Activated T-cell treated with anti-CD3 and anti-CD28 coated beads, Interleukin-2, amount 50 U/mL, for 1 hour (primary cell): ENCODE measurements around the gene DNAJC7.

Source experiments
- DNase-seq: peaks from one replicate; pipeline ENCODE4 v3.0.0-alpha.2; 2020

DNAJC7 gene

DNA sequence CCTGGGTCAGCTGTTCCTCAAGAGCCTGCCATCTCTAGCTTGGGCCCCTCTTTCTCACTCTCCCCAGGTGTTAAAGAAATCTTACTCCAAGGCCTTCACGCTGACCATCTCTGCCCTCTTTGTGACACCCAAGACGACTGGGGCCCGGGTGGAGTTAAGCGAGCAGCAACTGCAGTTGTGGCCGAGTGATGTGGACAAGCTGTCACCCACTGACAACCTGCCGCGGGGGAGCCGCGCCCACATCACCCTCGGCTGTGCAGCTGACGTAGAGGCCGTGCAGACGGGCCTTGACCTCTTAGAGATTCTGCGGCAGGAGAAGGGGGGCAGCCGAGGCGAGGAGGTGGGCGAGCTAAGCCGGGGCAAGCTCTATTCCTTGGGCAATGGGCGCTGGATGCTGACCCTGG is 43.8 kb downstream of the DNAJC7 start:
- DNase-seq: no peak

DNA sequence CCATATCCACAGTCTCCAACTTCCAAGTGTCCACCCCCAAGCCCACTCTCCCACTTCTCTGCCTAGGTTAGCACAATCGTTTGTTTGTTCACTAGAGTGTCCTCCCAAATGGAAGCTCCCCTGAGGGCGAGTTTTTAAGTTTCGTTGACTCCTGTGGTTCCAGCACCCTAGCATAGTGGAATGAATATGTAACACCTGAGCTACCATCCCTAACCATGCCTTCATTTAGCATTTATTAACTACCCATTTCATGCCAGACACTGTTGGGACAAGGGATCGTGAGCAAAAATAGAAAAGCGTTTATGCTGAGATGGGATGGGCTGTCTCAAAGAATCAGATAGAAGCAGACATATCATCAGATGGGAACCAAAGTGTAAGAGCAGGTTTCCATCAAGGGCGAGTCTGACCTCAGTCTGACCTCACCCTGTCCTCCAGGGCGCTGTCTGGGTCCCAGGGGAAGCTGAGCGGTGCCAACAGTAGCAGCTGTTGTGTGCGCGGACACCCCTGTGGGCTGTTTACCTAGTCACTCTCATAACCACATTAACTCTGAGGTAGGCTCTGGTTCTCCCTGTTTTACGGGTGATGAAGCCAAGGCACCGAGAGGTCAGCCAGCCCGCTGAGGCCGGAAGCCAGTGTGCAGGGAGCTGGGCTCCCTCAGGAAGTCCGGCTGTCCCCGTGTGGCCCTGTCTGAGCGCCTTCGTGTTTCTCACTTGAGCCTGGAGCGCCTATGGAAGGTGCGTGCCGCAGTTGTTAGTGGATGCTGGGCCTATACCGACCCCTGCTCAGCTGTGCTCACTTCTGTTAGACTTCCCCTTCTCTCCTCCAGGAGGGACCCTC is 44.5 kb downstream of the DNAJC7 start:
- DNase-seq: no peak

DNA sequence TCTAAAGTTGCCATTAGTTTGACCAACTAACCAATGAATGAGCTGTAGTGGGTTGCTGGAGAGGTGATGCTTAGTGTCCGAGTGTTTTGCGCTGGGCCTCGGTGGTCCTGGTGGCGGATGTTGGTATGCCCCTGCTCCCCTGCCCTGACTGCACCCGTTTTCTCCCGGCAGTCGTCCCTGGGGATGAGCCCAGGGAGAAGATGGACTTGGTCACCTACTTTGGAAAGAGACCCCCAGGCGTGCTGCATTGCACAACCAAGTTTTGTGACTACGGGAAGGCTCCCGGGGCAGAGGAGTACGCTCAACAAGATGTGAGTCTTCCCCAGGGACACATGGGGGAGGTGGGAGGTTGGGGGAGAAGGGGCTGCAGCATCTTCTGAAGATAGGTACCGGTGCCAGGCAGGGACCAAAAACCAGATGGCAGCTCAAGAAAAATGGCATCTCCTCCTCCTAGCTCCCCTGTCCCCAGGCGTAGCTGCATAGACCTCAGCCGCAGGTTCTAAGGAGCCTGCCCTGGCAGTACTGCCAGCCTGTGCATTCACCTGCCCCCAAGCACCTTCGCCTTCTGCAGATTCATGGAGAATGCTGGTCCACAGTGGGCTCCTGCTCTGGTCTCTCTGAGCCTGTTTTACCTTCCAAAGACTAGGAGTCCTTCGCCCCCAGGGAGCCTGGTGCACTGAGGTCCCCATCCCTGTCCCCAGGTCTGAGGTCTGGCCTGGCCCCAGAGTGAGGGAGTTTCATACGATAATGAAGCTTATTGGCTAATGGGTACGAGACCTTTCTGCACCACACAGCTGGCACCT is 45.3 kb downstream of the DNAJC7 start:
- no peak for DNase-seq

DNA sequence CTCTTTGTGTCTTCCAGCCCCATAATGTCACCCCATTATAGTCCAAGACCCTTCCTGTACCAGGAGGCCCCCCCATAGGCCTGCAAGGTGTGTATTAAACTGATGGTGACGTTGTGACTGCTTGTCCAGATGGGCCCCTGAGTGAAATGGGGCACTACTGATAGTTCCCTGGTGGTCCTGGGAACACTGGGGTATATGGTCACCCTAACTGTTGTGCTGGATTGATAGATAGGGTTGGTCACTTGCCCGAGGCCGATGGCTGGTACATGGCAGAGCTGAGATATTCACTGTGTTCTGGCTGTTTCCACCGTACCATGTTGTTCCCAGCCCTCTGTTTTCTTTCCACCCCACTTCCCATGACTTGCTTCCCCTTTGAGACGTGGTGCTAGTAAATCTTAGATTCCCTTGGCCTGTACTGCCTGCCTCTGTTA is 46.3 kb downstream of the DNAJC7 start:
- DNase-seq: no peak

DNA sequence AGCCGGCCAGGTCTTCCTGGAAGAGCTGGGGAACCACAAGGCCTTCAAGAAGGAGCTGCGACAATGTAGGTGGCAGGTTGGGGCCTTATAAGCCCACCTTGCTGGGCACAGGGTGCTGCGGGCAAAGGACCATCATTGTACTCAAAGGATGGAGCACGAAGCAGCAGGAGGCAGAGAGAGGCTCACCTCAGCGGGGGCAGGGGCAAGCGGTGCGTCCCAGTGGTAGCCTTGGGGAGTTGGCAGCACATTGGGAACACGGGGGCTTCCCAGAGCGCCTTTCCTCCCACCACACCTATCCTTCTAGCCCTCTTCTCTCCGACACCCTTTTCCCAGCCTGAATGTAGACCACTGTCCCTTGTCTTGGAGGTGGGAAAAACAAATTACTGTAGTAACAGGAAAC is 48.6 kb downstream of the DNAJC7 start:
- no peak for DNase-seq

DNA sequence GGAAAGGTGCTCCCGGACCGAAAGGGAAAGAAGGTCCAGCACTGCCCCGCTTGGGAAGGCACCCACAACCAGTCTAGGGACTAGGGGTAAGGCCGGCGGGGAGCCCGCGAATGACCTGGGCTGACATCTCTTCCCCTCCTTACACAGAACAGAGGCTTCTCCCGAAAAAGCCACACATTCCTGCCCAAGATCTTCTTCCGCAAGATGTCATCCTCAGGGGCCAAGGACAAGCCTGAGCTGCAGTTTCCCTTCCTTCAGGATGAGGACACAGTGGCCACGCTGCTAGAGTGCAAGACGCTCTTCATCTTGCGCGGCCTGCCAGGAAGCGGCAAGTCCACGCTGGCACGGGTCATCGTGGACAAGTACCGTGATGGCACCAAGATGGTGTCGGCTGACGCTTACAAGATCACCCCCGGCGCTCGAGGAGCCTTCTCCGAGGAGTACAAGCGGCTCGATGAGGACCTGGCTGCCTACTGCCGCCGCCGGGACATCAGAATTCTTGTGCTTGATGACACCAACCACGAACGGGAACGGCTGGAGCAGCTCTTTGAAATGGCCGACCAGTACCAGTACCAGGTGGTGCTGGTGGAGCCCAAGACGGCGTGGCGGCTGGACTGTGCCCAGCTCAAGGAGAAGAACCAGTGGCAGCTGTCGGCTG is 49.2 kb downstream of the DNAJC7 start:
- DNase-seq: no peak

DNA sequence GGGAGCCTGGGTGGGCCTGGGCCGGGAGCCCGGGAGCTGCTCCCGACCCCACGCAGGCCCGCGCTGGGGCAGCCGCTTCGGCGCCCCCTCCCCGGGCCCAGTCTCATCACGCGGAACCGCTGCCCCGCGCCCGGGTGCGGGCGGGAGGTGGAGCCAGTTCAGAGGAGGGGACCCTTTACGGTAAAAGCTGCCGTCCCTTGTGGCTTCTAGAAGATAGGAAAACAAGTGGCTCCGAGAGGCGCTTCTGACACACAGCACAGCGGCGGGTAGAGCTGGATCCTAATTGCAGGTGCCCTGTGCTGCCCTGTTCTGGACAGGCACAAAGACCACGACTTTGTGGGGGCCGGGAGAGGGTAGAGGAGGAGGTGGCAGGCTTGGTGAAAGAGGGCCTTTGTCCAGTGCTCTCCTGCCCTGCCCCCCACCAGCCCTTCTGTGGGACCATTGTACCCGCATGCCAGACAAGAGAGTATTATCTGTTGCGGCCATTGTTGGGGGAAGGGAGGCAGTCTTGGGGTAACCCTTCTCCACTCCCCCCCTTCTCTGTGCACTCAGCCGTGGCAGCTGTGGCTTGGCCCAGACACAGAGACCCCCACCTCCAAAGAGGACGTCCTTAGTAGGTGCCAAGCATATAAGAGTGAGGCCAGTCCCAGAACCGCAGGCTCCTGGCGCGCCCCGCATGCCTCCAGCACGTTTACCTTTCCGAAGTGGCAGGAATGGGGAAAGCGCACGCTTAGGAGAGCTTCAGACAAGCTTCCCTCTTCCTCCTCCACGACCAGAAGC is 49.9 kb downstream of the DNAJC7 start:
- no peak for DNase-seq

DNA sequence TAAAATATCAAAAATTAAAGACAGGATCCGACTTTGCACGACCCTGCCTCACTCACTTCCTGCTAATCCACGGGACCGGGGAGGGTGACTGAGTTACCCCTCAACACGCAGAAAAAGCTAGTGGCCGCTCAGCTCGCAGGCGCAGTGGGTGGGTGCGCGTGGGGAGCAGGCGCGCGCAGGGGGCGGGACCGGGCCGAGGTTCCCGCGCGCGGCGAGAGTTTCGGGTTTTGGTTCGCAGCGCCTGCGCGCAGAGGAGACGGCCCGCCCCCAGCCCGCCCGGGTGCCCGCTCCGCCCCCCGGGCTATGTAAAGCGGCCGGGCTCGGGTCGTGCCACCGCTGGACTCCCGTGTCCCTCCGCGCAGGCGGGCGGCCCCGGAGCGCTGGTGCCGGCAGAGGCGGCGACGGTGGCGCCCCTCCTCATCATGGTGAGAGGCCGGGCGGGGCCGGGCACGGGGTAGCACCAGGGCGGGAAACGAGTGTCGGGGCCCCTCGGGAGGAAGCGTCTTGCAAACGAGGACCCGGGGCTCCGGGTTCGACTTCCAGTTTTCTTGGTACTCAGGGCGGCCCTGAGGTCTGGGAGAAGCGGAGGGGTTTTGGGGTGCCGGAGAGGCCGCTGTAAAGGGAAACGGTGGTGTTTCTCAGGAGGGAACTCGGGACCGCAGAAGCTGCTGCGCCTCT is 50.6 kb downstream of the DNAJC7 start, which contains the start of gene CNP:
Gene CNP (plus strand): TSS at position 333 of the 678 bp plus-strand sequence. CDS start 90 bp downstream, at position 423.
- DNase-seq: peak; percentile 93

DNA sequence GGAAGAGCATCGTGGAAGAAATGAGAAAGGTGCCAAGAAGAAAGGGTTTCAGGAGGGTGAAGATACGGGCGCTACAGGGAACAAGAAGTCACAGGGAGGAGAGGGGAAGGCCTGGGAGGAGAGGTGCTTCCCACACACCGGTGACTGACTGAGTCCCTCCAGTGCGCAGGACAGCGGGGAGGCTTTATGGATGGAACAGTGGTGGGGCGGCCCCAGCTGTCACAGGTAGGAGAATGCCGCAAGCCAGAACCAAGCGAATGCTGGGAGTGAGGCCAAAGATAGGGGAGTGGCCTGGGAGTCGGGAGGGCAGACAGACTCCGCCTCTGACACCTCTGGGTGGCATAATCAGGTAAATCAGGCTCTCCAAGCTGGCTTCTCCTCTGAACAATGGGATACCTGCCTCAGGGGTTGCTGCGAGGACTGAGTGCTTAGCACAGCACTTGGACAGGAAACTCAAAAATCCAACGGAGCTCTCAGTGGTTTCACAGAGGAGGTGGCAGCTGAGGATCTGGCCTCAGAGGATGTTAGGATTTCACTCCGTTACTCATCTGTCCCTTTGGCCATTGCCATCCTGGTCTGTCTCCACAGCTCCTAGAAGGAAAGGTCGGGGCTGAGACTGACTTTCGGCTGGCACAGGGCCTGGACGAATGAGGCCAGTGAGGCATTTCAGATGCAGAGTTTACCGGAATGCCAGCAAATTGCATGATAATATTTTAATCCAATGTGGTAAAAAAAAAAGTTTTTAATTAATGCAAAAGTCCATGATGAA is 51.4 kb downstream of the DNAJC7 start:
- peak; percentile 69 for DNase-seq

DNA sequence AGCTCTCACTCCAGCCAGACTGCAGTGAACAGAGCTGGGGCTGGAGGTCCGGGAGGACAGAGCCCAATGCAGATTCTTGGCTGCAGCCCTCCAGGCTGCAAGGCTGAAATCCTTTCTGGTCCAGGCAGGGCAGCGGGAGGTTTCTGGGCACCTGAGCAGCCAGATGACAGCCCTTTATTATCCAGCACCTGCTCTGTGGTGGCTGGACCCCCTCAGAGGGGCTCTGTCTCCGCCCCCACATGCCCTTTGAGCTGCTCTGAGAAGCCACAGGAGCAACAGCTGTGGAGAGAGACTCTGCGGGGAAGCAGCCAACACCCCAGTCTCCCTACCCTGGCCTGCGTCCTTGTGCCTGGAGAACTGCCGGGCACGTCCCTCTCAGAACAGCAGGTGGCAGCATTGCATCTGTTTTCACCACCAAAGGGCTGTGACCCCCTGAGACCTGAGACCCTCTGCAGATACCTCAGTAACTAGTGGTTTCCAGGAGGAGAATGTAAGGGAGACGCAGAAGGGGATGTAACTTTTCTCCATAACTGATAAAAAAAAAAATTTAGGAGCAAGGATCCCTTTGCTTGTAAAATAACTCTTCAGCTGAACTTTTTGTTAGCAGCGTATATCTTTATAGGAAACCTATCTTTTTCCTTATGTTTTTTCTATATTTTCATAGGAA is 54.3 kb downstream of the DNAJC7 start:
- peak; percentile 74 for DNase-seq

DNA sequence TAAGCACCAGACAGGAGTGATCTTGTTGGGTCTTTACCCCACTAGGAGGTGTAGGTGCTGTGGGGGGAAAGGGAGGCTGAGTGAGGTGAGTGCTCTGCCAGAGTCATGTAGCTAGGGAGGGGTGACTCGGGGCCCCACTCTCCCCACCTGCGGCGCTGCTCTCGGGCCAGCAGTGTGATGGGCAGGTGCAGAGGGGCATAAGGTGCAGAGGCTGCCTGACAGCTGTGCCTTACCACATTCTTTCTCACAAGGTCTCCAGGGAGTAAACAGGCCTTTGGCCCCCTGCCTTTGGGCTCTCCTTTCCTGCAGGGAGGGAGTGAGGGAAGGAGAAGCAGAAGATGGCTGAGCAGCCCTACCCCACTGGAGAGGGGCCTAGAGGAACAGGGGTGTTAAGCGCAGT is 55.1 kb downstream of the DNAJC7 start:
- no peak for DNase-seq

DNA sequence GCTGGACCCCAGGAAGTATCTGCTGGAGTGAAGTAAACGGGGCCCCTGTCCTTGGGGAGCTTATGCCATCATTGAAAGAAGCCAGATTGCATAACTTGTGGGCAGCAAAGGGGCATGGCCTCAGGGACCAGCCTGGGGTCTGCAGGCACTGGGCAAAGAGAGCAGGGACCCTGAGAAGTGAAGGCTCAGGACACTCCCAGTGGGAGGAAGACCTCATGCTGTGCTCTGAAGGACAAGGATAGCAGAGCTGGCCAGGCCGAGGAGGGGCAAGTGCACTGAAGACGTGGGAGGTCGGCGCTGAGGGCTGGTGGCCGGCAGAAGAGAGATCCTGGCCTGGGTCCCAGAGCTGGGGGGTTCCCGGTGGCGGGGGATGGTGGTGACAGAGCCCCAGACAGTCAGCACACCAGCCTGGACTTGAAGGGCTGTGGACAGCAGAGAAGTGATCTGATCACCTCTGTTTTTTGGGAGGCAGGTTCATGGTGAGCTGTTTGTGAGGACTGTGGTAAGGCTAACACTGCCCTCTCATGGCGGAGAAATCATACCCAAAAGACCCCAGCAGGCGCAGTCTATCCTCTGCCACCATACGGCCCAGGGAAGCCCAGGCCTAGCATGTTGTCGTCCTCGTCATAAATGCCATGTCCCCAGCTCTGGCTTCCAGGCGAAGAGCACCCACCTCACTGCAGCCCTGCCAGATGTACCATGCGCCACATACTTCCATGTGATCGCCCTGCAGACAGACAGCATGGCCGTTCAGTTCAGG is 57.7 kb downstream of the DNAJC7 start:
- no peak for DNase-seq

DNA sequence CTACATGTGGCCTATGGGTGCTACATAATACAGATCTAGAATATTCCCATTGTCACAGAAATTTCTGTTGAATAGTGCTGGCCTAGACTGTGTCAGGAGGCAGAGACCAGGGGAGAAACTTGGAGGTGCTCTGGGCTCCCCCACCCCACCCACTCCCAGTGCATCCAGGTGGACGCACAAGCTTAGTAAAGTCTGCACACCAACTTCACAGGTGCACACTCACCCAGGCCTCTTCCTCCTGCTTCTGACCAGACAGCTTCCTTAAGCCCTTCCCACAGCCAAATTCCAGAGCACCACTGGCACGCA is 58.3 kb downstream of the DNAJC7 start:
- no peak for DNase-seq

DNA sequence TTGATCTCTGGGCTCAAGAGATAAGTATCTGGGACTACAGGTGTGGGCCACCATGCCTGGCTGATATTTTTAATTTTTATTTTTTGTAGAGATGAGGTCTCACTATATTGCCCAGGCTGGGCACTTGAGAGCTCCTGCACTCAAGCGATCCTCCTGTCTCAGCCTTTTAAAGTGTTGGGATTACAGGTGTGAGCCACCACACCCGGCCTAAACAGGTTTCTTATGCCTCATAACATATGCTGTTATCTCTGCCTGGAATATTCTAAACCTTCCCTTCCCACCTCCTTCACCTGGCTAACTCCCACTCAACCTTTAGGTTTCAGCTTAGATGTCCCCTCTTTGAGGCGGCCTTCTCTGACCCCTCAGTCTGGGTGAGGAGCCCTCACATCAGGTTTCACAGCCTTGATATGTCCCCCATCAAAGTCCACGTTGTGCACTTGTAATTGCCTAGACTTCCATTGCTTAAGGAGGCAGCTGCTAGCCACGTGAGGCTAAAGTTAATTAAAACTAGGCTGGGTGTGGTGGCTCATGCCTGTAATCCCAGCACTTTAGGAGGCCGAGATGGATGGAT is 59.3 kb downstream of the DNAJC7 start:
- no peak for DNase-seq

DNA sequence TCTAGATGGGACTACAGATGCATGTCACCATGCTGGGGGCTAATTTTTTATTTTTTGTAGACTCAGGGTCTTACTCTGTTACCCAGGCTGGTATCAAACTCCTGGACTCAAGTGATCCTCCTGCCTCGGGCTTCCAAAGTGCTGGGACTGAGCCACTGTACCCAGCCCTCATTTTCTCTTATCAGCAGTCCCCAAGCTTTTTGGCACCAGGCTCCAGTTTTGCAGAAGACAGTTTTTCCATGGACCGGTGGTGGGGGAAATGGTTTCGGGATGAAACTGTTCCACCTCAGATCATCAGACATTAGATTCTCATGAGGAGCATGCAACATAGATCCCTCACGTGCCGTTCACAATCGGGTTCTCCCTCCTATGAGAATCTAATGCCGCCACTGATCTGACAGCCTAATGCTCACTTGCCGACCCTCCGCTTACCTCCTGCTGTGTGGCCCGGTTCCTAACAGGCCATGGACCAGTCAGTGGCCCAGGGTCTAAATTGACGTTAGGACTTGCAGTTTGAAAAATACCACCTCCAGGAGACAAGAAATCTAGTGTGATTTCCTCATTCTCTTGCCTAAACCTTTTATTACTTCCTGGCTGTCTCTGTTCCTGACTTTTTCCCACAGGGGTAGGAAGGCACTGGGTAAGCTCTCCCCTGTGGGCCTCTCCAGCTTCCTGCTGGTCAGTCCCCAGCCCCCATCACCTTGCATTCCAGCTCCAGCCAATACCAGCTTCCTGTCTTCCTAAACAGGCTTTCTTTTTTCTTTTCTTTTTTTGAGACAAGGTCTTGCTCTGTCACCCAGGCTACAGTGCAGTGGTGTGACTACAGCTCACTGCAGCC is 60.0 kb downstream of the DNAJC7 start:
- DNase-seq: no peak

DNA sequence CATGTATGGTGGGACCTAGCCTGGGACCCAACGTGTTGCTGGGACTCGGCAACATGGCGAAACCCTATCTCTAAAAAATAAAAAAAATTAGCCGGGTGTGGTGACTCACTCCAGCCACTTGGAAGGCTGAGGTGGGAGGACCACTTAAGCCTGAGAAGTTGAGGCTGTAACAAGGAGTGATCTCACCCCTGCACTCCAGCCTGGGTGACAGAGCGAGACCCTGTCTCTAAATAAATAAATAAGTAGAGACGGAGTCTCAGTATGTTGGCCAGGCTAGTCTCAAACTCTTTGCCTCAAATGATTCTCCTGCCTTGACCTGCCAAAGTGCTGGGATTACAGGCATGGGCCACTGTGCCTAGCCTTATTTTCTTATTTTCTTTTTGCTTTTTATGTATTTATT is 60.7 kb downstream of the DNAJC7 start:
- DNase-seq: no peak

DNA sequence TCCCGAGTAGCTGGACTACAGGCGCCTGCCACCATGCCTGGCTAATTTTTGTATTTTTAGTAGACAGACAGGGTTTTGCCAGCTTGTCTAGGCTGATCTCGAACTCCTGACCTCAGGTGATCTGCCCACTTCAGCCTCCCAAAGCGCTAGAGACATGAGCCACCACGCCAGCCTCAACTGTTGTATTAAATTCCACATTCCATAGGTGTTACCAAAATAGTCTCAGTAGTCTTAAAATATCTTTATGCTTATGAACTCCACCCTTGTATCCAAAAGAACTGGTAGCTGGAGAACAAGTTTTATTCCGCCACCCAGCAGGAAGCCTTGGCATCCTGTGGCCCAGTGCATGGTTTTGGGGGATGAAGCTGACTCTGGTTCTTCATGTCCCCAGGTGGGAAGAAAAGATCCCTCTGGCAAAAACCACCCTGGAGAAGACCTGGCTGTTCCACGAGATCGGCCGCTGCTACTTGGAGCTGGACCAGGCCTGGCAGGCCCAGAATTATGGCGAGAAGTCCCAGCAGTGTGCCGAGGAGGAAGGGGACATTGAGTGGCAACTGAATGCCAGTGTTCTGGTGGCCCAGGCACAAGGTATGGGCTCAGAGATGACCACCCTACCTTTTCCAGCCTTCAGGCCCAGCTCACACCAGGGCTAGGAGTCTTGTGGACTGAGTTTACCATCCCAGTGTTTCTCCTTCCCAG is 68.3 kb downstream of the DNAJC7 start:
- DNase-seq: no peak

DNA sequence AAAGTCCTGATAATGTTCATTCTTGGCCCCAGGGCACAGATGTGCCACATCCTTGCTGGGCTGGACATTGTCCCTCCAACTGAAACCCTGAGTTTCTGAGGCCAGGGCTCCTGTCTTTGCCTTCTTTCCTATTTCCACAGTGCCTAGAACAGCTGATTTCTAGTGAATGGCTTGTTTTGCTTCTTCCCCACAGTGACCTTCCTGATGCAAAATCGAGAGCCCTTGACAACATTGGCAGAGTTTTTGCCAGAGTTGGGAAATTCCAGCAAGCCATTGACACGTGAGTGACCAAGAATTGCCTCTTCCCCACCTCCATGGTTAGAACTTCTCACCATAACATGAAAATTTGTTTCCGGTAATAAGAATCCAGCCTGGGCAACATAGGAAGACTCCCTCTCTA is 72.3 kb downstream of the DNAJC7 start:
- DNase-seq: no peak
